Measurements from ENCODE around the gene TEKT1.

DNA sequence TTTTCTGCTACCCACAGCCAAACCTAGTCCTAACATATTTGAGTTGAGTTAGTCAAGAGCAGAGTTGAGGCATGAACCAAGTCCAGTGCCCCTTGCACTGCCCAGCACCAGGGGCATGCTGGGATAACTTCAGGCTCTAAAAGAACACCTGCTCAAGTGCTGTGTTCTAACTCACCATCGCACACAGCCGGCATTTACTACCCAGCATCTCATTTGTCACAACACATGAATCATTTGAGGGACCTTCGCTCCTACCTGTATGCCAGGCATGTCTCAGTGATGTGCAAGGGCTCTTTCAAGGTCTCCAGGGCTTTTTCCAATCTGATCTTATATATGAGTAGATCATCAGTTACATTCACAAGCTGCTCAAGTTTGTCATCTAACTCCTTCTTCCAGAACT lies 12.6 kb downstream of the TEKT1 start:
- TF ChIP-seq, protein P1, sequence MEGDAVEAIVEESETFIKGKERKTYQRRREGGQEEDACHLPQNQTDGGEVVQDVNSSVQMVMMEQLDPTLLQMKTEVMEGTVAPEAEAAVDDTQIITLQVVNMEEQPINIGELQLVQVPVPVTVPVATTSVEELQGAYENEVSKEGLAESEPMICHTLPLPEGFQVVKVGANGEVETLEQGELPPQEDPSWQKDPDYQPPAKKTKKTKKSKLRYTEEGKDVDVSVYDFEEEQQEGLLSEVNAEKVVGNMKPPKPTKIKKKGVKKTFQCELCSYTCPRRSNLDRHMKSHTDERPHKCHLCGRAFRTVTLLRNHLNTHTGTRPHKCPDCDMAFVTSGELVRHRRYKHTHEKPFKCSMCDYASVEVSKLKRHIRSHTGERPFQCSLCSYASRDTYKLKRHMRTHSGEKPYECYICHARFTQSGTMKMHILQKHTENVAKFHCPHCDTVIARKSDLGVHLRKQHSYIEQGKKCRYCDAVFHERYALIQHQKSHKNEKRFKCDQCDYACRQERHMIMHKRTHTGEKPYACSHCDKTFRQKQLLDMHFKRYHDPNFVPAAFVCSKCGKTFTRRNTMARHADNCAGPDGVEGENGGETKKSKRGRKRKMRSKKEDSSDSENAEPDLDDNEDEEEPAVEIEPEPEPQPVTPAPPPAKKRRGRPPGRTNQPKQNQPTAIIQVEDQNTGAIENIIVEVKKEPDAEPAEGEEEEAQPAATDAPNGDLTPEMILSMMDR (IDR thresholded peaks at IDR 0.05; ENCODE audit: low read length): no peak
- no peak for TF ChIP-seq EZH2 (optimal IDR thresholded peaks at IDR 0.05; ENCODE audit: low read depth, low read length)
- no peak for TF ChIP-seq EZH2phosphoT487 (IDR thresholded peaks at IDR 0.05; ENCODE audit: low read length)
